Measurements from ENCODE around the gene PSD4. TPM values are rescaled to one million over a fixed set of nuclear protein-coding genes. Genes with fewer than 3 reads are reported as not detected.

Gene PSD4
- total RNA-seq, 1 experiment from 2014 or later = 9.6 TPM

DNA sequence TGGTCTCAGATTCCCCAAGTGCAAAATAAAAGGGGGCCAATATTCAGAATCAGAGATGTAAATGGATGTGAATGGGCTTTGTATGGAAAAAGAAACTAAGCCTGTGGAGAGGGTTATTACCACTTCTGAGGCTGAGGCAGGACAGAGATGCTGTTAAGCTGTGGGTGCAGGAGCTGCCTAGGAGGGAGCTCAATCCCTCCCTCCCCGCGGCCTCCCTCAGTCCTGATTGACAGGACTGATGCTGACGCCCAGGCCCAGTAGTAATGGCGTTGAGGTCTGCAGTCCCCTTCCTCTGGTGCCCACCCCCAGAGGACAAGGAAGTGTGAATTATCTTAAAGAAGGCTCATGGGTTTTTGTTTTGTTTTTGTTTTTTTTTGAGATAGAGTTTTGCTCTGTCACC is 40.4 kb downstream of the PSD4 start:
- Mint-ChIP-seq H3K4me3 (ENCODE audit: unreplicated experiment) (no peak overlapping the region), H3K27me3 (ENCODE audit: insufficient read depth, unreplicated experiment) (no peaks in the 10 kb centered on the region), H3K27ac (ENCODE audit: low read depth, unreplicated experiment) (no peak overlapping the region), H3K4me1 (ENCODE audit: insufficient read depth, unreplicated experiment) (peaks cover 38% of the 10 kb centered on the region), H3K36me3 (ENCODE audit: insufficient read depth, unreplicated experiment) (peaks cover 6% of the 10 kb centered on the region), H3K9me3 (ENCODE audit: unreplicated experiment) (no peaks in the 10 kb centered on the region)
- POLR2A ChIA-PET = interaction anchor here (1.0 kb wide), 1 partner anchor 15 kb away, joined by 3 read pairs; no protein-coding TSS in a partner anchor
- CTCF ChIA-PET = interaction anchor here (3.2 to 19.2 kb wide), 3 partner anchors 11 to 32 kb away, joined by 16 to 505 read pairs (median 23); no protein-coding TSS in a partner anchor
- intact Hi-C loops (cut with micrococcal nuclease) = no loop called here
- TF ChIP-seq, protein P1, sequence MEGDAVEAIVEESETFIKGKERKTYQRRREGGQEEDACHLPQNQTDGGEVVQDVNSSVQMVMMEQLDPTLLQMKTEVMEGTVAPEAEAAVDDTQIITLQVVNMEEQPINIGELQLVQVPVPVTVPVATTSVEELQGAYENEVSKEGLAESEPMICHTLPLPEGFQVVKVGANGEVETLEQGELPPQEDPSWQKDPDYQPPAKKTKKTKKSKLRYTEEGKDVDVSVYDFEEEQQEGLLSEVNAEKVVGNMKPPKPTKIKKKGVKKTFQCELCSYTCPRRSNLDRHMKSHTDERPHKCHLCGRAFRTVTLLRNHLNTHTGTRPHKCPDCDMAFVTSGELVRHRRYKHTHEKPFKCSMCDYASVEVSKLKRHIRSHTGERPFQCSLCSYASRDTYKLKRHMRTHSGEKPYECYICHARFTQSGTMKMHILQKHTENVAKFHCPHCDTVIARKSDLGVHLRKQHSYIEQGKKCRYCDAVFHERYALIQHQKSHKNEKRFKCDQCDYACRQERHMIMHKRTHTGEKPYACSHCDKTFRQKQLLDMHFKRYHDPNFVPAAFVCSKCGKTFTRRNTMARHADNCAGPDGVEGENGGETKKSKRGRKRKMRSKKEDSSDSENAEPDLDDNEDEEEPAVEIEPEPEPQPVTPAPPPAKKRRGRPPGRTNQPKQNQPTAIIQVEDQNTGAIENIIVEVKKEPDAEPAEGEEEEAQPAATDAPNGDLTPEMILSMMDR (IDR thresholded peaks at IDR 0.05; ENCODE audit: unreplicated experiment) = no peak
- DNase-seq (ENCODE audit: unreplicated experiment) = no peak
- no TSS peak for BruUV-seq (replicated peaks)

DNA sequence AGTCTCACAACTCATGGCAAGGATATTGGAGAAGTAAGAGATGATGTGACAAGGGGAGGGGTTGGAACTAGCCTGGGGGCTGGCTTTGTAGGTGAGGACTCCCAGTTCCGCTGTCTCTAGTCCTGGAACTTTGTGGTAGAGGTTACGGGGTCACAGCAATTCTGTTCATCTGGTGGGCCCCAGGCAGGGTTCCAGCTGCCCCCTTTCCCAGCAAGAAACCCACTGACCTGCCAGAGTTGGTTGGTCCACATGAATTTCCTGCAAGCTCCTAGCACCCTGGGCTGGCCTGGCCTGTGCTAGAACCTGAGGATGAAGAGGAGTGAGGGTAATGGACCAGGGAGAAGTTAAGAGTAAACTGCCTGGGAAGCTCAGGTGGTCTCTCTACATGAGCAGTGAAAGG is 41.3 kb downstream of the PSD4 start:
- CTCF ChIA-PET = interaction anchor here (1.0 to 3.2 kb wide), 2 partner anchors 12 to 38 kb away, joined by 3 to 16 read pairs; no protein-coding TSS in a partner anchor
- H3K4me1 Mint-ChIP-seq (ENCODE audit: insufficient read depth, unreplicated experiment) = peaks cover 36% of the 10 kb centered on the region
- POLR2A ChIA-PET = interaction anchor here (0.6 kb wide), 1 partner anchor 157 kb away, joined by 3 read pairs; no protein-coding TSS in a partner anchor
- H3K27me3 Mint-ChIP-seq (ENCODE audit: insufficient read depth, unreplicated experiment) = no peaks in the 10 kb centered on the region
- peaks cover 6% of the 10 kb centered on the region for H3K36me3 Mint-ChIP-seq (ENCODE audit: insufficient read depth, unreplicated experiment)
- H3K9me3 Mint-ChIP-seq (ENCODE audit: unreplicated experiment) = no peaks in the 10 kb centered on the region
- TF ChIP-seq, protein P1 (IDR thresholded peaks at IDR 0.05; ENCODE audit: unreplicated experiment) = no peak
- no peak for DNase-seq (ENCODE audit: unreplicated experiment)
- H3K4me3 Mint-ChIP-seq (ENCODE audit: unreplicated experiment) = no peak overlapping the region
- intact Hi-C loops (cut with micrococcal nuclease) = no loop called here
- no TSS peak for BruUV-seq (replicated peaks)
- no peak overlapping the region for H3K27ac Mint-ChIP-seq (ENCODE audit: low read depth, unreplicated experiment)

DNA sequence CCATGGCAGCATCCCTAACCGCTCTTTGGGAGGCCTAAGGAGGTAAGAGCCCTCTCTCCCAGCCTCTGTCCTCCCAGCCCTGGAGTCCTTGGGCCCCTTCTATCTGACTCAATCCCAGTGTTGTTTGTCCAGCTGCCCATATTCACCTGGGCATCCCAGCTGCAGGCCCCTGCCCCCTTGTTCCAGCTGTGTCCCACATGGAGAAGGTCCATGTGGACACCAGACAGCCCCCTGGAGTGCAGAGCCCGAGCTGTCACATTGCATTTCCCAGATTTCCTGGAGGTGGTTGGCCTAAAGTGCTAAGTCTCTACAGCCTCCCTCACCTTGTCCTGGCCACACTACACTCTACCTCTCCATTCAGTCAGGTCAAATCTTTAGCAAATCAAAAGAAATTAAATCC is 42.5 kb downstream of the PSD4 start:
- H3K4me1 Mint-ChIP-seq (ENCODE audit: insufficient read depth, unreplicated experiment) = peaks cover 25% of the 10 kb centered on the region
- H3K27ac Mint-ChIP-seq (ENCODE audit: low read depth, unreplicated experiment) = no peak overlapping the region
- no peaks in the 10 kb centered on the region for H3K27me3 Mint-ChIP-seq (ENCODE audit: insufficient read depth, unreplicated experiment)
- ChIA-PET POLR2A (interaction anchor here (0.7 to 1.6 kb wide), 2 partner anchors 17 to 25 kb away, joined by 4 read pairs; no protein-coding TSS in a partner anchor), CTCF (interaction anchor here (0.6 to 2.4 kb wide), 7 partner anchors 17 to 154 kb away, joined by 3 to 13 read pairs (median 5); no protein-coding TSS in a partner anchor)
- no peak overlapping the region for H3K4me3 Mint-ChIP-seq (ENCODE audit: unreplicated experiment)
- intact Hi-C loops (cut with micrococcal nuclease) = no loop called here
- DNase-seq (ENCODE audit: unreplicated experiment) = no peak
- H3K36me3 Mint-ChIP-seq (ENCODE audit: insufficient read depth, unreplicated experiment) = peaks cover 6% of the 10 kb centered on the region
- no TSS peak for BruUV-seq (replicated peaks)
- no peaks in the 10 kb centered on the region for H3K9me3 Mint-ChIP-seq (ENCODE audit: unreplicated experiment)
- TF ChIP-seq, protein P1 (IDR thresholded peaks at IDR 0.05; ENCODE audit: unreplicated experiment) = no peak

DNA sequence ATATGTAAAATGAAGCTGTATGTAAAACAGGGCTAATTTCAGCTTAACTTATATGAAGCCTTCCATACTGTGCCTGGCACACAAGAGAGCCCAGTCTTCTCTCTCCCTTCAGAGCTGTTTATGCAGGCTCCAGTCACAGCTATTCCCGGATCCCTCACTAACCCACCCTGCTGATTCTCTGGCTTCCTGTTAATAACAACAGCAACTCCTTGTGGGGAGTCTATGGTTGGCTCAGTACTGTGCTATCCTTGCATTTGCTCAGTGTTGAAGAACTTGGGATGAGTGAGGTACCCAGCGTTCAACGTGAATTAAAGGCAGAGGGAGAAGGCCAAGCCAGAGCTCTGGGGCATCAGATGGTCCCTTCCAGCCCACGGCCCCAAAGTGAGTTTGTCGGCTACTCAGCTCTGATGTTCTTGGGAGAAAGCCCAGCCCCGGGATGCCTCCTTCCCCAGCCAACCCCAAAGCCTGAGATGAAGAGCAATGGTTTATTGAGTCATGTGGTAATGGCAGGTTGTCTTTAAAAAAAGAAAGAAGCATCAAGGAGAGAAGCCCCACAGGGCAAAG is 43.2 kb downstream of the PSD4 start:
- TF ChIP-seq, protein P1 (IDR thresholded peaks at IDR 0.05; ENCODE audit: unreplicated experiment) = no peak
- BruUV-seq (replicated peaks) = no TSS peak
- H3K27ac Mint-ChIP-seq (ENCODE audit: low read depth, unreplicated experiment) = no peak overlapping the region
- CTCF ChIA-PET = interaction anchor here (0.6 to 2.4 kb wide), 9 partner anchors 10 to 690 kb away, joined by 3 to 13 read pairs (median 5); no protein-coding TSS in a partner anchor
- POLR2A ChIA-PET = interaction anchor here (0.7 to 1.6 kb wide), 2 partner anchors 17 to 24 kb away, joined by 4 read pairs; no protein-coding TSS in a partner anchor
- no peak for DNase-seq (ENCODE audit: unreplicated experiment)
- intact Hi-C loops (cut with micrococcal nuclease) = no loop called here
- H3K9me3 Mint-ChIP-seq (ENCODE audit: unreplicated experiment) = no peaks in the 10 kb centered on the region
- peaks cover 18% of the 10 kb centered on the region for H3K4me1 Mint-ChIP-seq (ENCODE audit: insufficient read depth, unreplicated experiment)
- no peak overlapping the region for H3K4me3 Mint-ChIP-seq (ENCODE audit: unreplicated experiment)
- H3K36me3 Mint-ChIP-seq (ENCODE audit: insufficient read depth, unreplicated experiment) = peaks cover 6% of the 10 kb centered on the region
- H3K27me3 Mint-ChIP-seq (ENCODE audit: insufficient read depth, unreplicated experiment) = no peaks in the 10 kb centered on the region
